OCI-LY7 (cell line): ENCODE measurements around the gene MRPL42. TPM values are rescaled to one million over a fixed set of nuclear protein-coding genes. Genes with fewer than 3 reads are reported as not detected.
"Not testable (repeated sequence)": the region's sequence is repeated elsewhere in the genome, so short reads cannot be mapped to it uniquely, and the experiment has no call there.

ENCODE experiments used
- BruUV-seq: library from RNA; stranded (reverse); fragments of 400-500 nt; replicated peaks from 2 replicates; lab custom pipeline; 2021; lab: Mats Ljungman, UMichigan
- CTCF ChIA-PET: fragments of 300-600 bp; sonication (Branson Sonifier 250); formaldehyde crosslinking; loops from one replicate; lab custom pipeline; 2022; ENCODE audit warnings: antibody characterized with exemption; ENCODE audit not compliant: unreplicated experiment; lab: Charles Lee
- POLR2A ChIA-PET: fragments of 300-600 bp; sonication (Branson Sonifier 250); formaldehyde crosslinking; loops from one replicate; lab custom pipeline; 2022; ENCODE audit warnings: antibody characterized with exemption; lab: Charles Lee
- DNase-seq: peaks from one replicate; pipeline ENCODE4 v3.0.0-alpha.2; 2015; ENCODE audit warnings: low spot score
- H2AFZ ChIP-seq: fragments of 200-600 bp; sonication (generic), shearing (Covaris generic); 2 replicates; pipeline ENCODE4 v1.6.1; 2014; ENCODE audit warnings: mild to moderate bottlenecking, antibody characterized with exemption, low read length, moderate library complexity
- H3K27ac ChIP-seq: fragments of 200-600 bp; sonication (generic); 2 replicates; pipeline ENCODE4 v1.5.1; 2014; ENCODE audit warnings: mixed run types, low read depth, mild to moderate bottlenecking, moderate library complexity, low read length, inconsistent platforms; ENCODE audit not compliant: poor library complexity, severe bottlenecking
- H3K36me3 ChIP-seq: fragments of 200-600 bp; sonication (generic); 2 replicates; pipeline ENCODE4 v1.6.1; 2014; ENCODE audit warnings: mild to moderate bottlenecking, antibody characterized with exemption, low read length, moderate library complexity, mixed read lengths; ENCODE audit not compliant: insufficient read depth
- H3K4me1 ChIP-seq: fragments of 200-600 bp; sonication (generic); 2 replicates; pipeline ENCODE4 v1.5.1; 2014; ENCODE audit warnings: mild to moderate bottlenecking, low read length; ENCODE audit not compliant: insufficient read depth, poor library complexity, severe bottlenecking
- H3K4me2 ChIP-seq: fragments of 200-600 bp; sonication (generic); 2 replicates; pipeline ENCODE4 v1.6.1; 2014; ENCODE audit warnings: mild to moderate bottlenecking, low read length
- H3K4me3 ChIP-seq: fragments of 200-600 bp; sonication (generic); 2 replicates; pipeline ENCODE4 v1.5.1; 2014; ENCODE audit warnings: mild to moderate bottlenecking, low read depth, low read length; ENCODE audit not compliant: poor library complexity, severe bottlenecking
- H3K79me2 ChIP-seq: fragments of 200-600 bp; sonication (generic); 2 replicates; pipeline ENCODE4 v1.6.1; 2016; ENCODE audit warnings: low read depth, mild to moderate bottlenecking, low read length, moderate library complexity, mixed read lengths; ENCODE audit not compliant: insufficient read depth
- H3K9me2 ChIP-seq: fragments of 200-600 bp; sonication (generic); 2 replicates; pipeline ENCODE4 v1.6.1; 2016; ENCODE audit warnings: mild to moderate bottlenecking, low read length, mixed read lengths; ENCODE audit not compliant: insufficient read depth
- H3K9me3 ChIP-seq: fragments of 200-600 bp; sonication (generic); 2 replicates; pipeline ENCODE4 v1.6.1; 2014; ENCODE audit warnings: mild to moderate bottlenecking, mixed run types, low read length, mixed read lengths
- H4K20me1 ChIP-seq: fragments of 200-600 bp; sonication (generic); 2 replicates; pipeline ENCODE4 v1.6.1; 2014; ENCODE audit warnings: mild to moderate bottlenecking, antibody characterized with exemption, low read length, moderate library complexity, mixed read lengths; ENCODE audit not compliant: insufficient read depth
- CTCF ChIP-seq: fragments of 200-600 bp; sonication (generic); conservative IDR thresholded peaks from 2 replicates; pipeline ENCODE4 v1.5.1; 2014; ENCODE audit warnings: mild to moderate bottlenecking, antibody characterized with exemption, low read length, moderate library complexity, mixed read lengths
- EZH2phosphoT487 ChIP-seq: fragments of 200-600 bp; sonication (generic); IDR thresholded peaks from 2 replicates; pipeline ENCODE4 v1.6.1; 2018; ENCODE audit warnings: low read depth, borderline replicate concordance, mild to moderate bottlenecking, mixed run types, antibody characterized with exemption, low read length, moderate library complexity, mixed read lengths
- intact Hi-C: fragments of 100-400 bp; cut with micrococcal nuclease; formaldehyde crosslinking; loops from one replicate; pipeline ENCODE4 v1.10.0; 2022; ENCODE audit not compliant: unreplicated experiment
- total RNA-seq, 2 experiments: library from RNA; depleted of rRNA in 1 of 2; stranded (reverse); fragments of >200 nt in 1 of 2; shearing (Covaris generic) in 1 of 2; gene quantifications; 2 replicates each; pipeline ENCODE4 v1.2.3, GENCODE V29; 2014 to 2022

MRPL42 gene
- total RNA-seq, 2 experiments from 2014 or later, result 51.3 to 61.6 TPM

- Histone ChIP-seq H3K9me2 (no peaks in the 10 kb centered on the region), H3K4me2 (no peak overlapping the region), H3K27ac (no peak overlapping the region), H2AFZ (no peak overlapping the region), H4K20me1 (no peaks in the 10 kb centered on the region), H3K36me3 (no peaks in the 10 kb centered on the region), H3K4me1 (no peaks in the 10 kb centered on the region), H3K9me3 (no peaks in the 10 kb centered on the region), H3K79me2 (no peaks in the 10 kb centered on the region), H3K4me3 (no peak overlapping the region)
- ChIA-PET POLR2A (interaction anchor here (0.6 kb wide), 1 partner anchor 651 kb away, joined by 3 read pairs; no protein-coding TSS in a partner anchor), CTCF (no interaction called here)
- BruUV-seq, result no TSS peak
- TF ChIP-seq EZH2phosphoT487 (no peak), CTCF (no peak)
- no peak for DNase-seq
- intact Hi-C loops, result no loop called here
These were observed 83.7 kb downstream of the MRPL42 start for GRCh38 chr12:93550748-93551611.

- H3K36me3 ChIP-seq, result no peaks in the 10 kb centered on the region
- no peaks in the 10 kb centered on the region for H3K9me2 ChIP-seq
- POLR2A ChIA-PET, result interaction anchor here (0.7 kb wide), 2 partner anchors 12 to 410 kb away, joined by 3 to 4 read pairs; no protein-coding TSS in a partner anchor
- H3K4me3 ChIP-seq, result no peak overlapping the region
- CTCF ChIA-PET, result no interaction called here
- H2AFZ ChIP-seq, result no peak overlapping the region
- no peaks in the 10 kb centered on the region for H3K4me1 ChIP-seq
- H3K27ac ChIP-seq, result no peak overlapping the region
- TF ChIP-seq EZH2phosphoT487 (no peak), CTCF (no peak)
- H3K9me3 ChIP-seq, result no peaks in the 10 kb centered on the region
- H3K4me2 ChIP-seq, result no peak overlapping the region
- DNase-seq, result no peak
- no peaks in the 10 kb centered on the region for H4K20me1 ChIP-seq
- intact Hi-C loops, result no loop called here
- no TSS peak for BruUV-seq
- no peaks in the 10 kb centered on the region for H3K79me2 ChIP-seq
These were observed 85.1 kb downstream of the MRPL42 start for GRCh38 chr12:93552427-93552826.

GRCh38 chr12:93557879-93558278 lies 90.6 kb downstream of the MRPL42 start:
- H3K79me2 ChIP-seq, H3K36me3 ChIP-seq, H3K27ac ChIP-seq, POLR2A ChIA-PET, H3K9me3 ChIP-seq, H3K4me2 ChIP-seq, BruUV-seq, H3K9me2 ChIP-seq, CTCF ChIA-PET, intact Hi-C loops, DNase-seq, H4K20me1 ChIP-seq, H3K4me3 ChIP-seq, H2AFZ ChIP-seq, H3K4me1 ChIP-seq: not testable (repeated sequence)

- H3K4me3 ChIP-seq, H3K4me1 ChIP-seq, H4K20me1 ChIP-seq, H3K9me3 ChIP-seq, H3K27ac ChIP-seq, BruUV-seq, H2AFZ ChIP-seq, CTCF ChIA-PET, intact Hi-C loops, H3K36me3 ChIP-seq, H3K9me2 ChIP-seq, DNase-seq, H3K79me2 ChIP-seq, H3K4me2 ChIP-seq: not testable (repeated sequence)
- POLR2A ChIA-PET, result interaction anchor here (0.6 to 0.7 kb wide), 3 partner anchors 16 to 30 kb away, joined by 3 read pairs; no protein-coding TSS in a partner anchor
These were observed 91.4 kb downstream of the MRPL42 start for GRCh38 chr12:93558685-93559084.
